Common myeloid progenitor, CD34-positive (primary cell): ENCODE results near the gene ZDHHC14.
"Not testable (repeated sequence)": the region's sequence is repeated elsewhere in the genome, so short reads cannot be mapped to it uniquely, and the experiment has no call there.

ENCODE experiments used
- CTCF ChIA-PET: fragments of 350-600 bp; sonication (Branson Sonifier 250); formaldehyde crosslinking; loops from one replicate; lab custom pipeline; 2021; ENCODE audit warnings: antibody characterized with exemption; lab: Charles Lee
- POLR2A ChIA-PET: fragments of 350-600 bp; sonication (Branson Sonifier 250); formaldehyde crosslinking; loops from one replicate; lab custom pipeline; 2021; ENCODE audit warnings: antibody characterized with exemption; lab: Charles Lee
- DNase-seq, 3 donors: peaks; one replicate each; pipeline versions ENCODE4 v3.0.0 to v3.0.0-alpha.2; 2013
- H3K27ac ChIP-seq, 2 experiments: 1 replicate in 1 of 2; 2 replicates in 1 of 2; pipeline ENCODE4 v1.7.0; 2013; ENCODE audit warnings: inconsistent platforms in 2 of 2, low read length in 2 of 2, mild to moderate bottlenecking in 2 of 2, low read depth in 1 of 2, moderate library complexity in 1 of 2; ENCODE audit not compliant: severe bottlenecking in 2 of 2, insufficient read depth in 1 of 2, poor library complexity in 1 of 2
- H3K27me3 ChIP-seq, 5 experiments: replicated peaks in 2 of 5; 1 replicate in 3 of 5; 2 replicates in 2 of 5; pipeline versions ENCODE4 v1.6.1 to v1.7.0; 2013; ENCODE audit warnings: low read length in 4 of 5, mild to moderate bottlenecking in 2 of 5, moderate library complexity in 2 of 5, inconsistent platforms in 1 of 5; ENCODE audit not compliant: insufficient read depth in 5 of 5, control insufficient read depth in 4 of 5
- H3K36me3 ChIP-seq, 4 experiments: 1 replicate in 2 of 4; 2 replicates in 2 of 4; pipeline versions ENCODE4 v1.6.1 to v1.7.0; 2013; ENCODE audit warnings: low read length in 3 of 4, control low read depth in 1 of 4, mild to moderate bottlenecking in 1 of 4; ENCODE audit not compliant: control insufficient read depth in 4 of 4, insufficient read depth in 4 of 4
- H3K4me1 ChIP-seq, 4 experiments: 1 replicate in 3 of 4; 2 replicates in 1 of 4; pipeline versions ENCODE4 v1.6.1 to v1.7.1; 2013; ENCODE audit warnings: low read length in 3 of 4, mild to moderate bottlenecking in 3 of 4, control low read depth in 1 of 4, inconsistent platforms in 1 of 4, moderate library complexity in 1 of 4; ENCODE audit not compliant: control insufficient read depth in 4 of 4, insufficient read depth in 4 of 4; ENCODE audit errors: control extremely low read depth in 1 of 4
- H3K4me3 ChIP-seq, 7 experiments: 1 replicate in 4 of 7; 2 replicates in 3 of 7; pipeline versions ENCODE4 v1.5.1 to v1.7.0; 2013; ENCODE audit warnings: mild to moderate bottlenecking in 7 of 7, low read length in 6 of 7, moderate library complexity in 6 of 7, inconsistent platforms in 2 of 7, low read depth in 2 of 7, control low read depth in 1 of 7; ENCODE audit not compliant: insufficient read depth in 4 of 7, control insufficient read depth in 1 of 7; ENCODE audit errors: extremely low read depth in 1 of 7
- H3K9me3 ChIP-seq, 5 experiments: 1 replicate in 4 of 5; 2 replicates in 1 of 5; pipeline versions ENCODE4 v1.6.1 to v1.7.1; 2013; ENCODE audit warnings: low read length in 4 of 5, mild to moderate bottlenecking in 2 of 5, inconsistent platforms in 1 of 5, low read depth in 1 of 5, moderate library complexity in 1 of 5; ENCODE audit not compliant: control insufficient read depth in 4 of 5, insufficient read depth in 2 of 5; ENCODE audit errors: control extremely low read depth in 1 of 5
- WGBS: methylation state at CpG from one replicate; pipeline ENCODE4 v1.1.5; 2013; ENCODE audit not compliant: insufficient coverage; 5-methylcytosine and 5-hydroxymethylcytosine counted together

Gene ZDHHC14

GRCh38 chr6:157464653-157465535 lies 83.9 kb downstream of the ZDHHC14 start:
- H3K4me1 ChIP-seq = peaks cover 2 to 40% (median 23%) of the 10 kb centered on the region in 4 experiments
- H3K27ac ChIP-seq = no peak overlapping the region
- H3K36me3 ChIP-seq = no peaks in the 10 kb centered on the region
- H3K9me3 ChIP-seq = no peaks in the 10 kb centered on the region
- CTCF ChIA-PET = interaction anchor here (1.1 kb wide), 1 partner anchor 132 kb away, joined by 3 read pairs; no protein-coding TSS in a partner anchor
- WGBS = 90% methylated on average over 6 of the region's 11 CpGs
- no peak for DNase-seq
- no peaks in the 10 kb centered on the region for H3K27me3 ChIP-seq
- POLR2A ChIA-PET = interaction anchor here (0.6 kb wide), 1 partner anchor 280 kb away, joined by 4 read pairs; no protein-coding TSS in a partner anchor
- H3K4me3 ChIP-seq = no peak overlapping the region

GRCh38 chr6:157466342-157466648 lies 85.3 kb downstream of the ZDHHC14 start:
- no peak for DNase-seq
- no peak overlapping the region for H3K4me3 ChIP-seq
- no peaks in the 10 kb centered on the region for H3K27me3 ChIP-seq
- no peaks in the 10 kb centered on the region for H3K36me3 ChIP-seq
- no peaks in the 10 kb centered on the region for H3K9me3 ChIP-seq
- ChIA-PET POLR2A (interaction anchor here (0.6 kb wide), 1 partner anchor 1137 kb away, joined by 3 read pairs; no protein-coding TSS in a partner anchor), CTCF (no interaction called here)
- 100% methylated on average over 1 of the region's 4 CpGs for WGBS
- peaks cover 2 to 31% (median 13%) of the 10 kb centered on the region in 4 experiments for H3K4me1 ChIP-seq
- H3K27ac ChIP-seq = no peak overlapping the region

GRCh38 chr6:157467339-157467738 lies 86.3 kb downstream of the ZDHHC14 start:
- POLR2A ChIA-PET, H3K27me3 ChIP-seq, CTCF ChIA-PET, H3K36me3 ChIP-seq, H3K9me3 ChIP-seq, H3K27ac ChIP-seq, DNase-seq, H3K4me3 ChIP-seq: not testable (repeated sequence)
- 100% methylated on average over 4 of the region's 6 CpGs for WGBS
- peaks cover 0 to 20% (median 3%) of the 10 kb centered on the region in 4 experiments for H3K4me1 ChIP-seq

- Histone ChIP-seq H3K9me3 (no peaks in the 10 kb centered on the region), H3K4me1 (peaks cover 0 to 17% (median 0%) of the 10 kb centered on the region in 4 experiments), H3K27me3 (no peaks in the 10 kb centered on the region), H3K36me3 (no peaks in the 10 kb centered on the region), H3K4me3 (no peak overlapping the region), H3K27ac (no peak overlapping the region)
- WGBS = 96% methylated on average over 3 of the region's 3 CpGs
- ChIA-PET POLR2A (no interaction called here), CTCF (interaction anchor here (1.6 kb wide), 1 partner anchor 13 kb away, joined by 4 read pairs; no protein-coding TSS in a partner anchor)
- DNase-seq = no peak
Observed at GRCh38 chr6:157468054-157468453, 87.1 kb downstream of the ZDHHC14 start.

GRCh38 chr6:157468574-157468973 lies 87.6 kb downstream of the ZDHHC14 start:
- CTCF ChIA-PET = interaction anchor here (1.6 to 2.5 kb wide), 2 partner anchors 9 to 13 kb away, joined by 4 to 7 read pairs; no protein-coding TSS in a partner anchor
- WGBS = 87% methylated on average over 3 of the region's 4 CpGs
- H3K9me3 ChIP-seq = no peaks in the 10 kb centered on the region

GRCh38 chr6:157469378-157469777 lies 88.4 kb downstream of the ZDHHC14 start:
- WGBS = 91% methylated on average over 5 of the region's 5 CpGs
- ChIA-PET POLR2A (no interaction called here), CTCF (interaction anchor here (1.6 to 2.5 kb wide), 2 partner anchors 10 to 12 kb away, joined by 4 to 7 read pairs; no protein-coding TSS in a partner anchor)
- H3K36me3 ChIP-seq = no peaks in the 10 kb centered on the region
- H3K27ac ChIP-seq = no peak overlapping the region
- H3K9me3 ChIP-seq = no peaks in the 10 kb centered on the region
- no peak overlapping the region for H3K4me3 ChIP-seq
- H3K27me3 ChIP-seq = no peaks in the 10 kb centered on the region
- peaks cover 0 to 17% (median 0%) of the 10 kb centered on the region in 4 experiments for H3K4me1 ChIP-seq
- no peak for DNase-seq

More at GRCh38 chr6:157468574-157468973, 87.6 kb downstream of the ZDHHC14 start:
- POLR2A ChIA-PET = interaction anchor here (0.6 kb wide), 1 partner anchor 87 kb away, joined by 4 read pairs; no protein-coding TSS in a partner anchor
- H3K4me3 ChIP-seq = no peak overlapping the region
- H3K36me3 ChIP-seq = no peaks in the 10 kb centered on the region
- H3K4me1 ChIP-seq = peaks cover 0 to 17% (median 0%) of the 10 kb centered on the region in 4 experiments
- no peak overlapping the region for H3K27ac ChIP-seq
- no peaks in the 10 kb centered on the region for H3K27me3 ChIP-seq
- DNase-seq = no peak
